ENCODE measurements around the gene PRIMPOL. TPM values are rescaled to one million over a fixed set of nuclear protein-coding genes. Genes with fewer than 3 reads are reported as not detected.

Gene PRIMPOL
- total RNA-seq, 1 donor = 19.9 TPM

GRCh38 chr4:184727430-184727829, 77.9 kb downstream of the PRIMPOL start:
- DNase-seq (ENCODE audit: low read depth) = no peak
- no peak for TF ChIP-seq CTCF (IDR thresholded peaks at IDR 0.05; ENCODE audit: insufficient read depth, low read depth, low read length)
- H3K4me3 ChIP-seq (ENCODE audit: low read depth, low read length) = no peak overlapping the region

GRCh38 chr4:184728858-184729257, 79.3 kb downstream of the PRIMPOL start:
- H3K4me3 ChIP-seq (ENCODE audit: low read depth, low read length) = no peak overlapping the region
- no peak for TF ChIP-seq CTCF (IDR thresholded peaks at IDR 0.05; ENCODE audit: insufficient read depth, low read depth, low read length)
- no peak for DNase-seq (ENCODE audit: low read depth)

GRCh38 chr4:184729946-184730345, 80.4 kb downstream of the PRIMPOL start:
- DNase-seq (ENCODE audit: low read depth) = no peak
- TF ChIP-seq CTCF (IDR thresholded peaks at IDR 0.05; ENCODE audit: insufficient read depth, low read depth, low read length) = no peak
- H3K4me3 ChIP-seq (ENCODE audit: low read depth, low read length) = no peak overlapping the region

- TF ChIP-seq CTCF (IDR thresholded peaks at IDR 0.05; ENCODE audit: insufficient read depth, low read depth, low read length) = no peak
- H3K4me3 ChIP-seq (ENCODE audit: low read depth, low read length) = no peak overlapping the region
These were observed 81.5 kb downstream of the PRIMPOL start for GRCh38 chr4:184731056-184731455.

GRCh38 chr4:184732126-184732525, 82.6 kb downstream of the PRIMPOL start:
- H3K4me3 ChIP-seq (ENCODE audit: low read depth, low read length) = peak overlapping the region; percentile 94
- no peak for TF ChIP-seq CTCF (IDR thresholded peaks at IDR 0.05; ENCODE audit: insufficient read depth, low read depth, low read length)
- no peak for DNase-seq (ENCODE audit: low read depth)

More at GRCh38 chr4:184731056-184731455, 81.5 kb downstream of the PRIMPOL start:
- no peak for DNase-seq (ENCODE audit: low read depth)

GRCh38 chr4:184733654-184734524, 84.4 kb downstream of the PRIMPOL start, which contains the start of gene CENPU:
Gene CENPU (minus strand): TSS chr4:184734096. CDS start chr4:184734062, 34 bp downstream.
- H3K4me3 ChIP-seq (ENCODE audit: low read depth, low read length) = peak within 1 kb of the TSS; percentile 94
- no peak for TF ChIP-seq CTCF (IDR thresholded peaks at IDR 0.05; ENCODE audit: insufficient read depth, low read depth, low read length)
- DNase-seq (ENCODE audit: low read depth) = peak; percentile 98

Measured in fibroblast of villous mesenchyme (primary cell).